HepG2 (cell line): ENCODE data around the gene ZDHHC14. TPM values are rescaled to one million over a fixed set of nuclear protein-coding genes. Genes with fewer than 3 reads are reported as not detected.

Source experiments
- ATAC-seq: fragments of 200-7000 bp; cut with Tn5 transposase; 3 replicates; pipeline ENCODE4 v1.9.1; 2020; ENCODE audit warnings: mild to moderate bottlenecking, moderate library complexity
- BruUV-seq: library from RNA; stranded (reverse); fragments of 400-500 nt; replicated peaks from 2 replicates; lab custom pipeline; 2021; lab: Mats Ljungman, UMichigan
- CTCF ChIA-PET: fragments of 300-600 bp; formaldehyde crosslinking; extraction: SDS; loops from one replicate; lab custom pipeline; 2021; ENCODE audit warnings: low total read pairs, inconsistent platforms, low intra/inter-chr PET ratio; lab: Yijun Ruan, JAX
- POLR2A ChIA-PET: fragments of 350-600 bp; sonication (Branson Sonifier 250); formaldehyde crosslinking; loops from one replicate; lab custom pipeline; 2020; ENCODE audit warnings: antibody characterized with exemption, inconsistent platforms; lab: Yijun Ruan, JAX
- DNase-seq: peaks from one replicate; pipeline ENCODE4 v3.0.0-alpha.2; 2015; ENCODE audit warnings: low spot score
- FAIRE-seq: peaks from 3 replicates; lab custom pipeline; 2011; peaks lifted over from hg19 to GRCh38; lab: Jason Lieb, UNC
- H2AFZ ChIP-seq: one replicate; pipeline ENCODE4 v1.6.1; 2011; ENCODE audit warnings: low read length, inconsistent platforms
- H3K27ac ChIP-seq: fragments of 300-600 bp; 3 replicates; pipeline ENCODE4 v1.8.0; 2011; ENCODE audit warnings: mixed run types, mild to moderate bottlenecking, mixed read lengths, low read length, inconsistent platforms; ENCODE audit not compliant: insufficient read depth; ENCODE audit errors: extremely low read length
- H3K27me3 ChIP-seq, 2 experiments: fragments of 200-600 bp in 1 of 2; 2 replicates in 1 of 2; 3 replicates in 1 of 2; pipeline versions ENCODE4 v1.6.0 to v1.8.0; 2011; ENCODE audit warnings: low read length in 2 of 2, mild to moderate bottlenecking in 2 of 2, moderate library complexity in 2 of 2, inconsistent platforms in 1 of 2; ENCODE audit not compliant: insufficient read depth in 2 of 2, control insufficient read depth in 1 of 2
- H3K36me3 ChIP-seq, 2 experiments: fragments of 200-600 bp in 1 of 2; replicated peaks in 1 of 2; 2 replicates in 1 of 2; 3 replicates in 1 of 2; pipeline versions ENCODE4 v1.5.1 to v1.8.0; 2011; ENCODE audit warnings: low read length in 2 of 2, inconsistent platforms in 1 of 2; ENCODE audit not compliant: insufficient read depth in 2 of 2, control insufficient read depth in 1 of 2
- H3K4me1 ChIP-seq: 2 replicates; pipeline ENCODE4 v1.5.1; 2012; ENCODE audit warnings: low read length, inconsistent platforms; ENCODE audit not compliant: insufficient read depth
- H3K4me2 ChIP-seq: 2 replicates; pipeline ENCODE4 v1.6.0; 2011; ENCODE audit warnings: low read depth, low read length, inconsistent platforms
- H3K4me3 ChIP-seq, 3 experiments: fragments of 200-600 bp in 1 of 3; sonication (generic), shearing (Covaris generic) in 1 of 3; replicated peaks in 1 of 3; 2 replicates each; pipeline ENCODE4 v1.5.1; 2011 to 2016; ENCODE audit warnings: low read length in 3 of 3, inconsistent platforms in 2 of 3, low read depth in 2 of 3, mild to moderate bottlenecking in 2 of 3, control low read depth in 1 of 3, mixed read lengths in 1 of 3; ENCODE audit not compliant: insufficient read depth in 1 of 3
- H3K79me2 ChIP-seq: one replicate; pipeline ENCODE4 v1.6.1; 2011; ENCODE audit warnings: low read length, inconsistent platforms; ENCODE audit not compliant: insufficient read depth
- H3K9ac ChIP-seq: 2 replicates; pipeline ENCODE4 v1.6.0; 2011; ENCODE audit warnings: mild to moderate bottlenecking, low read depth, low read length, inconsistent platforms; ENCODE audit not compliant: insufficient read depth
- H3K9me3 ChIP-seq: 2 replicates; pipeline ENCODE4 v1.5.1; 2012; ENCODE audit warnings: mild to moderate bottlenecking, low read length
- H4K20me1 ChIP-seq: 2 replicates; pipeline ENCODE4 v1.6.0; 2011; ENCODE audit warnings: inconsistent platforms, mild to moderate bottlenecking, low read length, moderate library complexity; ENCODE audit not compliant: insufficient read depth
- ARNTL ChIP-seq: sonication (generic); formaldehyde crosslinking; IDR thresholded peaks from 2 replicates; pipeline ENCODE4 v1.4.0; 2020; ENCODE audit warnings: mild to moderate bottlenecking, missing genetic modification reagents
- ISX ChIP-seq: sonication (generic); formaldehyde crosslinking; conservative IDR thresholded peaks from 2 replicates; pipeline ENCODE4 v1.5.0; 2020; ENCODE audit warnings: missing genetic modification reagents
- LCORL ChIP-seq, 2 experiments: fragments of 450-650 bp in 1 of 2; sonication (generic) in 1 of 2; formaldehyde crosslinking in 1 of 2; IDR thresholded peaks; 2 replicates each; pipeline versions ENCODE4 v1.5.0 to v1.6.1; 2017 to 2020; ENCODE audit warnings: antibody characterized with exemption in 1 of 2, missing genetic modification reagents in 1 of 2
- MEIS2 ChIP-seq: sonication (generic); formaldehyde crosslinking; IDR thresholded peaks from 2 replicates; pipeline ENCODE4 v1.9.0; 2021; ENCODE audit warnings: mild to moderate bottlenecking, missing genetic modification reagents
- NONO ChIP-seq, 2 experiments: fragments of 450-650 bp in 1 of 2; sonication (generic) in 1 of 2; formaldehyde crosslinking in 1 of 2; IDR thresholded peaks in 1 of 2; conservative IDR thresholded peaks in 1 of 2; 2 replicates each; pipeline versions ENCODE4 v1.6.1 to v1.8.0; 2017 to 2022; ENCODE audit warnings: mild to moderate bottlenecking in 1 of 2, missing genetic modification reagents in 1 of 2, moderate library complexity in 1 of 2
- ZMYM4 ChIP-seq: sonication (generic); formaldehyde crosslinking; IDR thresholded peaks from 2 replicates; pipeline ENCODE4 v1.8.1; 2023; ENCODE audit warnings: mild to moderate bottlenecking, missing genetic modification reagents
- ZNF562 ChIP-seq: sonication (generic); formaldehyde crosslinking; IDR thresholded peaks from 2 replicates; pipeline ENCODE4 v1.8.0; 2022; ENCODE audit warnings: missing genetic modification reagents, borderline replicate concordance
- ZNF563 ChIP-seq: sonication (generic); formaldehyde crosslinking; IDR thresholded peaks from 2 replicates; pipeline ENCODE4 v1.8.0; 2022; ENCODE audit warnings: mild to moderate bottlenecking, moderate library complexity, missing genetic modification reagents
- ZNF672 ChIP-seq: sonication (generic); formaldehyde crosslinking; IDR thresholded peaks from 2 replicates; pipeline ENCODE4 v1.8.1; 2022; ENCODE audit warnings: missing genetic modification reagents
- WGBS: methylation state at CpG from one replicate; pipeline ENCODE4 v1.1.6; 2017; ENCODE audit warnings: low lambda C conversion rate; 5-methylcytosine and 5-hydroxymethylcytosine counted together
- in situ Hi-C: cut with HindIII; loops from 2 replicates; pipeline ENCODE4 v1.10.0; 2017; ENCODE audit warnings: low pct_unique_long_range_greater_than_20kb; ENCODE audit not compliant: extremely low pct_ligation_motif_present
- intact Hi-C: fragments of 100-400 bp; cut with micrococcal nuclease; formaldehyde crosslinking; loops from one replicate; pipeline ENCODE4 v1.10.0; 2022; ENCODE audit not compliant: unreplicated experiment
- polyA plus RNA-seq, 8 experiments: library from polyadenylated mRNA; depleted of rRNA in 3 of 8; stranded (reverse) in 7 of 8; unstranded in 1 of 8; fragments of >200 nt; fragmentation: Illumina TruSeq in 4 of 8; extraction: Trizol in 4 of 8; gene quantifications; 2 replicates each; pipeline versions ENCODE4 v1.2.1 to v1.2.3, GENCODE V29; 2011 to 2016; ENCODE audit warnings: low read depth in 4 of 8, missing spikeins in 1 of 8, mixed read lengths in 1 of 8; ENCODE audit not compliant: insufficient read depth in 1 of 8
- total RNA-seq, 5 experiments: library from RNA; depleted of rRNA; stranded (reverse); fragments of >200 nt; fragmentation: Illumina TruSeq; extraction: Trizol; gene quantifications; 2 replicates each; pipeline ENCODE4 v1.2.3, GENCODE V29; 2016; ENCODE audit warnings: low read depth in 1 of 5

ZDHHC14 gene
- total and polyA plus RNA-seq, 2 of the 13 experiments (the other 11 are each of a cell fraction or from before 2014, with no cell fraction given) = 3.7 to 9.5 TPM

DNA sequence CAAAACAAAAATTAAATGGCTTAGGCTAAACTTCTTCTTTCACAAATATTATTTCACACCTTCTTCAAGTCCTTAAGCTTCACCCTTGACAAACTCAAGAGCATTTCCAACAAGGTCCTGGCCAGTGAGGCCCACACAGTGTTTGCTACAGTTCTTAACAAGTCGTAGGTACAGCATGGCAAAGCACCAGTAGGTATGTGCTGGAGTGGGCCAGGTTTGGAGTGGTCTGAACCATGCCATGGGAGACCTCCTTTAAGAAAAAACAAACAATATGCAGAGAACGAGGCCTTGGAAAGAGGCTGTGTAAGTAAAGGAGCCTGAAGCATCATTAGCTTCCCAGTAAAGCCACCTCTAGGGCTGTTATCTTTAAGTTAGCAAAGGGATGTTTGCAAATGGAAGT lies 287.7 kb downstream of the ZDHHC14 start:
- no peaks in the 10 kb centered on the region for H3K27me3 ChIP-seq
- H3K9ac ChIP-seq = no peak overlapping the region
- no peak overlapping the region for H2AFZ ChIP-seq
- TF ChIP-seq ISX (CRISPR knock-in tag) (no peak), ZMYM4 (CRISPR knock-in tag) (no peak), NONO (IDR thresholded peaks at IDR 0.05) (no peak), NONO (CRISPR knock-in tag; conservative IDR thresholded peaks at IDR 0.05) (no peak), ZNF672 (CRISPR knock-in tag) (no peak), ZNF562 (no peak), LCORL (IDR thresholded peaks at IDR 0.05) (no peak), LCORL (CRISPR knock-in tag; IDR thresholded peaks at IDR 0.05) (no peak), ARNTL (CRISPR knock-in tag) (no peak)
- TF ChIP-seq, all 625 proteins: peak for 0
- Histone ChIP-seq H3K4me1 (peaks cover 27% of the 10 kb centered on the region), H3K4me3 (no peak overlapping the region), H3K27ac (no peak overlapping the region), H4K20me1 (no peaks in the 10 kb centered on the region), H3K4me2 (no peak overlapping the region), H3K9me3 (no peaks in the 10 kb centered on the region), H3K79me2 (no peaks in the 10 kb centered on the region), H3K36me3 (no peaks in the 10 kb centered on the region)
- in situ Hi-C loops = loop anchor here (10.0 kb wide), 1 partner anchor 354 kb away; no protein-coding TSS in a partner anchor
- BruUV-seq = no TSS peak
- WGBS = 91% methylated on average over 2 of the region's 2 CpGs
- ATAC-seq = no peak
- FAIRE-seq = no peak
- ChIA-PET CTCF (no interaction called here), POLR2A (interaction anchor here (1.3 to 2.3 kb wide), 2 partner anchors 59 to 93 kb away, joined by 3 to 16 read pairs; no protein-coding TSS in a partner anchor)
- no peak for DNase-seq
- intact Hi-C loops = loop anchor here (5.0 to 10.0 kb wide), 2 partner anchors 206 to 331 kb away; no protein-coding TSS in a partner anchor

- Histone ChIP-seq H3K4me2 (peak overlapping the region; percentile 72), H3K36me3 (no peaks in the 10 kb centered on the region), H2AFZ (no peak overlapping the region), H3K4me3 (peak overlapping the region in 1 of 3 experiments; percentile 26; a peak in 1 of 6 replicates), H3K79me2 (no peaks in the 10 kb centered on the region), H3K27me3 (no peaks in the 10 kb centered on the region), H4K20me1 (no peaks in the 10 kb centered on the region), H3K27ac (no peak overlapping the region), H3K9me3 (no peaks in the 10 kb centered on the region), H3K4me1 (peaks cover 27% of the 10 kb centered on the region), H3K9ac (no peak overlapping the region)
- no TSS peak for BruUV-seq
- TF ChIP-seq ZNF563 (CRISPR knock-in tag) (peak; percentile 20; the same call in 1 of the 2 replicates), MEIS2 (CRISPR knock-in tag) (no peak)
- ATAC-seq (no peak; the same call in 2 of the 3 replicates), FAIRE-seq (no peak), DNase-seq (no peak)
- CTCF ChIA-PET = no interaction called here
- WGBS = 64% methylated on average over 3 of the region's 3 CpGs
- intact Hi-C loops = loop anchor here (5.0 to 10.0 kb wide), 2 partner anchors 205 to 332 kb away; no protein-coding TSS in a partner anchor
- POLR2A ChIA-PET = interaction anchor here (1.3 to 2.3 kb wide), 3 partner anchors 59 to 92 kb away, joined by 3 to 16 read pairs (median 3); no protein-coding TSS in a partner anchor
- in situ Hi-C loops = loop anchor here (10.0 kb wide), 1 partner anchor 355 kb away; no protein-coding TSS in a partner anchor
These were observed 288.3 kb downstream of the ZDHHC14 start for GRCh38 chr6:157669323-157669722.
